Pancreas (tissue), 10 donors: ENCODE data around the gene FGF8. TPM values are rescaled to one million over a fixed set of nuclear protein-coding genes. Genes with fewer than 3 reads are reported as not detected.

ENCODE experiments used
- ATAC-seq, 4 donors: fragments of 200-7000 bp; cut with Tn5 transposase; one replicate each; pipeline versions ENCODE4 v1.8.0 to v1.9.1; 2020; ENCODE audit warnings: mild to moderate bottlenecking in 4 of 4, moderate library complexity in 4 of 4
- DNase-seq, 6 donors: peaks; one replicate each; pipeline ENCODE4 v3.0.0-alpha.2; 2020
- FAIRE-seq: peaks from 2 replicates; lab custom pipeline; 2012; peaks lifted over from hg19 to GRCh38; lab: Jason Lieb, UNC
- H3K27ac ChIP-seq, 4 donors: fragments of 200-600 bp; sonication (generic); 1 replicate in 3 of 4; 2 replicates in 1 of 4; pipeline versions ENCODE4 v1.5.0 to v1.8.0; 2020
- H3K27me3 ChIP-seq, 4 donors: fragments of 200-600 bp; one replicate each; pipeline ENCODE4 v1.8.0; 2021
- H3K36me3 ChIP-seq, 3 donors: fragments of 200-600 bp; sonication (generic) in 1 of 3; one replicate each; pipeline versions ENCODE4 v1.5.0 to v1.8.0; 2020 to 2021
- H3K4me1 ChIP-seq, 3 donors: fragments of 200-600 bp; one replicate each; pipeline ENCODE4 v1.8.0; 2021
- H3K4me3 ChIP-seq, 4 donors: fragments of 200-600 bp; sonication (generic) in 2 of 4; one replicate each; pipeline versions ENCODE4 v1.5.0 to v1.8.0; 2020 to 2021
- H3K9me3 ChIP-seq, 4 donors: fragments of 200-600 bp; one replicate each; pipeline ENCODE4 v1.8.0; 2021
- CTCF ChIP-seq, 4 donors: fragments of 200-600 bp; sonication (generic) in 3 of 4; IDR thresholded peaks; one replicate each; pipeline versions ENCODE4 v1.5.0 to v1.8.0; 2021; ENCODE audit warnings: antibody characterized with exemption in 4 of 4
- WGBS, 2 donors: extraction: QIAGEN DNeasy Blood & Tissue Kit; methylation state at CpG; one replicate each; pipeline ENCODE4 v1.1.7; 2013; 5-methylcytosine and 5-hydroxymethylcytosine counted together
- intact Hi-C, 3 donors: fragments of 100-400 bp; cut with DNase I; formaldehyde crosslinking; loops; one replicate each; pipeline versions ENCODE4 v1.11.1 to v1.14.2; 2022
- polyA plus RNA-seq, 2 donors: library from polyadenylated mRNA; stranded (reverse); fragments of 200-250 nt; gene quantifications; one replicate each; pipeline ENCODE4 v1.2.3, GENCODE V29; 2013
- total RNA-seq, 6 donors: library from RNA; stranded (reverse); fragmentation: NEBNext Ultra II Directional in 4 of 6; extraction: Animal tissue kit (Norgen Biotek cat#: 25700) in 4 of 6; gene quantifications; one replicate each; pipeline versions ENCODE4 v1.2.1 to v1.2.4, GENCODE V29; 2021 to 2023
- donor health status: healthy with polysubstance abuse.
- donor health status: DM: no; HTN: no; CAD: no; lungs with moderate emphysema.
- donor health status: DM: no; HTN: no; CAD: no.
- donor health status: control.
- donor health status: control.
- donor health status: Bipolar disorder and iron deficiency.
- donor health status: DM: yes; HTN: yes; CAD: no.
- donor health status: DM: no; HTN: no; CAD: no.
- donor health status: DM: no; HTN: no; CAD: no.
- donor health status: DM: yes; HTN: yes; CAD: no.

Gene FGF8
- total and polyA plus RNA-seq, 8 donors = not detected

- TF ChIP-seq CTCF (IDR thresholded peaks at IDR 0.05) = no peak
- FAIRE-seq = no peak
- Histone ChIP-seq H3K36me3 (no peaks in the 10 kb centered on the region), H3K27me3 (no peaks in the 10 kb centered on the region), H3K27ac (no peak overlapping the region), H3K9me3 (no peaks in the 10 kb centered on the region), H3K4me1 (no peaks in the 10 kb centered on the region), H3K4me3 (no peak overlapping the region)
- ATAC-seq = no peak
- intact Hi-C loops = no loop called here
- DNase-seq = no peak
- 73 to 82% methylated on average over 12 of the region's 12 CpGs for WGBS, 2 donors
Measured at GRCh38 chr10:101766753-101767599, 8.9 kb downstream of the FGF8 start.

GRCh38 chr10:101766306-101766705 is 9.6 kb downstream of the FGF8 start:
- intact Hi-C loops = no loop called here
- no peaks in the 10 kb centered on the region for H3K36me3 ChIP-seq
- FAIRE-seq = no peak
- no peak for DNase-seq
- H3K9me3 ChIP-seq = no peaks in the 10 kb centered on the region
- no peaks in the 10 kb centered on the region for H3K27me3 ChIP-seq
- no peaks in the 10 kb centered on the region for H3K4me1 ChIP-seq
- no peak overlapping the region for H3K27ac ChIP-seq
- H3K4me3 ChIP-seq = no peak overlapping the region
- no peak for ATAC-seq
- no peak for TF ChIP-seq CTCF (IDR thresholded peaks at IDR 0.05)
- 60 to 81% methylated on average over 6 of the region's 6 CpGs for WGBS, 2 donors

- no peaks in the 10 kb centered on the region for H3K9me3 ChIP-seq
- H3K27me3 ChIP-seq = no peaks in the 10 kb centered on the region
- H3K36me3 ChIP-seq = no peaks in the 10 kb centered on the region
- H3K4me3 ChIP-seq = no peak overlapping the region
- intact Hi-C loops = no loop called here
- H3K4me1 ChIP-seq = no peaks in the 10 kb centered on the region
- 84 to 85% methylated on average over 10 of the region's 10 CpGs for WGBS, 2 donors
- FAIRE-seq = no peak
- no peak overlapping the region for H3K27ac ChIP-seq
- no peak for ATAC-seq
- TF ChIP-seq CTCF (IDR thresholded peaks at IDR 0.05) = no peak
- DNase-seq = no peak
Measured at GRCh38 chr10:101763141-101763846, 12.6 kb downstream of the FGF8 start.

- intact Hi-C loops = no loop called here
- H3K27ac ChIP-seq = no peak overlapping the region
- H3K4me1 ChIP-seq = no peaks in the 10 kb centered on the region
- DNase-seq (no peak), FAIRE-seq (no peak), ATAC-seq (no peak)
- H3K4me3 ChIP-seq = no peak overlapping the region
- 86 to 88% methylated on average over 5 of the region's 5 CpGs for WGBS, 2 donors
- no peak for TF ChIP-seq CTCF (IDR thresholded peaks at IDR 0.05)
- no peaks in the 10 kb centered on the region for H3K36me3 ChIP-seq
- no peaks in the 10 kb centered on the region for H3K9me3 ChIP-seq
- no peaks in the 10 kb centered on the region for H3K27me3 ChIP-seq
Measured at GRCh38 chr10:101762736-101763135, 13.2 kb downstream of the FGF8 start.

GRCh38 chr10:101761226-101761625 is 14.7 kb downstream of the FGF8 start:
- no peak overlapping the region for H3K4me3 ChIP-seq
- intact Hi-C loops = no loop called here
- ATAC-seq (no peak), DNase-seq (no peak), FAIRE-seq (no peak)
- no peaks in the 10 kb centered on the region for H3K9me3 ChIP-seq
- H3K27me3 ChIP-seq = no peaks in the 10 kb centered on the region
- no peak overlapping the region for H3K27ac ChIP-seq
- WGBS, 2 donors = 70 to 87% methylated on average over 8 to 9 of the region's 9 CpGs
- H3K36me3 ChIP-seq = no peaks in the 10 kb centered on the region
- TF ChIP-seq CTCF (IDR thresholded peaks at IDR 0.05) = no peak
- H3K4me1 ChIP-seq = no peaks in the 10 kb centered on the region
